ENCODE measurements around the gene SLC15A4.
"Not testable (repeated sequence)": the region's sequence is repeated elsewhere in the genome, so short reads cannot be mapped to it uniquely, and the experiment has no call there.

Gene SLC15A4

GRCh38 chr12:128823916-128824839, at the start of gene SLC15A4:
Gene SLC15A4 (minus strand): TSS chr12:128823958. CDS start chr12:128823943, 15 bp downstream.
- peak; percentile 99 for DNase-seq (ENCODE audit: low spot score)

GRCh38 chr12:128872303-128872702, 48.5 kb upstream of the SLC15A4 start:
- DNase-seq (ENCODE audit: low spot score) = no peak

DNA sequence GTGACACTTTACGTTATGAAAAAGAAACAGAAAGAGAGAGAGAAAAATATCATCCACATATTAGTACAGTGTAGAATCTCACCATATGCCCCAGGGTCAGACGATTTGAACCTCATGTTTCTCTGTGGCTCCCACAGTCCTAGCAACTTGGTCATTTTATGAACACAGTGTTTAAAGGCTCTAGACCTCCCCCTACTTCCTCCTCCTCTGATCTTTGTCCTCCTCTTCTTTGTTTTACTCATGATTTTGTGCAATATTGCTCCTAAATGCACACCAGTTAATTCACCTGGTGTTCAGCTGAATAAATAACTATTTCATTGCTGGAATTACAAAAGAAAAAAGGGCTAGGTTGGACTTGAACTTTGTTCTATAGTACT, 47.7 kb upstream of the SLC15A4 start:
- DNase-seq (ENCODE audit: low spot score) = no peak

GRCh38 chr12:128867466-128867865, 43.7 kb upstream of the SLC15A4 start:
- no peak for DNase-seq (ENCODE audit: low spot score)

GRCh38 chr12:128864516-128865186, 40.9 kb upstream of the SLC15A4 start:
- DNase-seq (ENCODE audit: low spot score) = no peak

GRCh38 chr12:128863957-128864356, 40.2 kb upstream of the SLC15A4 start:
- no peak for DNase-seq (ENCODE audit: low spot score)

- no peak for DNase-seq (ENCODE audit: low spot score)
These were observed 37.7 kb upstream of the SLC15A4 start for GRCh38 chr12:128861226-128862016.

DNA sequence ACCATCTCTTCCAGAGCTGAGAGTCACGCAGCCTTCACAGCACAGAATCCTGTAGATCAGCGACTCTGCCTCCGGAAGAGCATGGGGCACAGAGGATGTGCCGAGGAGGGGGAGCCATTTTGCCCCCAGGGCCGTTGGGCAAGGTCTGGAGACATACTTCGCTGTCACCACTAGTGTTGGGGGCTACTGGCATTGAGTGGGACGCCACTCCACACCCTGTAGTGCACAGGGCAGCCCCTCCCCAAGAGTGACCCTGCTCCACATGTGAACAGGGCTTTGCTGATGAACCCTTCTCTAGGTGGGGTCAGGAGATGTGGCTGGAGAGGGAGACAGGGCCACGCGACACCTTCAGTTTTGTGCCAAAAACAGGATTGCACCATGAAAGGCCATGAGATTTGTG, 35.6 kb upstream of the SLC15A4 start:
- no peak for DNase-seq (ENCODE audit: low spot score)

DNA sequence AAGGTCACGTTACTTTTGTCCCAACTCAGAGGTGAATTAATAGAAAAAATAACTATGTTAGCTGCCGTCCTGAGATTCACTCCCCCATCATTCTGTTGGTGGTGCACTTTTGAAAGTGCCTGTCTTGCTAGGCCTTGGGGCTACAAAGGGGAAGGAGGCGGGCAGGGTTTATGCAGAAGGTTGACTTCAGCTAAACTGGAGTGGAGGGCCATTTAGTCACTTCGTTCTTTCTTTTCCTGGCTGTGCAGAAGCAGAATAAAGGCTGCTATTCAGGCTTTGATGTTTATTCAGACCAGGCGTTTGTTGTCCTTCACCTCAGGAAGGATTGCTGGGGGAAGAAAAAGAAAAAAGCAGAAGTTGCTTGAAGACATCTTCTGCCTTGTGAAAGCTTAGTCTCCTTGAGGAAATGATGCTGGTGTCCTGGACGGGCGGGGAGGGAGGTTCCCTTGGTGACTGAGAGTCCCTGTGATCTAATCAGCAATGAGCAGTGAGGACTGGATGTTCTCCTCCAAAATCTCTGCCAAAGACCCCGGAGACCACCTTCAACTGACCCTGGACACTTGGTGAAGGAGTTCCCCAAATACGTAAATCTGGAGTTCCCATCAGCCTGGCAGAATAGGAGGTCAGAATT, 33.5 kb upstream of the SLC15A4 start:
- no peak for DNase-seq (ENCODE audit: low spot score)

GRCh38 chr12:128856791-128857078, 33.0 kb upstream of the SLC15A4 start:
- no peak for DNase-seq (ENCODE audit: low spot score)

DNA sequence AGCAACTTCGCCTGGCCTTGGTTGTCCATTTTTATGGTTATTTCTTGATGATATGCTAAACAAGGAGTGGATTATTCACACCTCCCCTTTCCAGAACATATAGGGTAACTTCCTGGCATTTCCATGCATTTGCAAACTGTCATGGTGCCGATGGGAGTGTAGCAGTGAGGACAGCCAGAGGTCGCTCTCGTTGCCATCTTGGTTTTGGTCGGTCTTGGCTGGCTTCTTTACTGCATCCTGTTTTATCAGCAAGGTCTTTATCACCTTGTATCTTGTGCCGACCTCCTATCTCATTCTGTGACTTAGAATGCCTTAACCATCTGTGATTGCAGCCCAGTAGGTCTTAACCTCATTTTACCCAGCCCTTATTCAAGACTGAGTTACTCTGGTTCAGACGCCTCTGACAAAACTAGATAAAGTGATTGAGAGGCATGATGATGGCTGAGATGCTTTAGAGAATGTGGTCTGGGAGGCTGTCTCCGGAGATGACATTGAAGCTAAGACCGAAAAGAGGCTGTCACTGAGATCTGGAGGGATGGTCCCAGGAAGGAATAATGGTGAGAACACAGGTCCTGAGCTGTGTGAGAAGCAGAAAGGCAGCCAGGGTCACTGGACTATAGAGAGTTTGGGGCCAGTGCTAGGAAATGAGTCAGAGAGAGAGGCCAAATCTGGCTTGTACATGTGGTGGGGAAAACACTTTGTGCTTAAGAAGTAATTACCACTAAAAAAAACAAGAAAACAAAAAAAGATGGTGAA, 32.5 kb upstream of the SLC15A4 start:
- no peak for DNase-seq (ENCODE audit: low spot score)

DNA sequence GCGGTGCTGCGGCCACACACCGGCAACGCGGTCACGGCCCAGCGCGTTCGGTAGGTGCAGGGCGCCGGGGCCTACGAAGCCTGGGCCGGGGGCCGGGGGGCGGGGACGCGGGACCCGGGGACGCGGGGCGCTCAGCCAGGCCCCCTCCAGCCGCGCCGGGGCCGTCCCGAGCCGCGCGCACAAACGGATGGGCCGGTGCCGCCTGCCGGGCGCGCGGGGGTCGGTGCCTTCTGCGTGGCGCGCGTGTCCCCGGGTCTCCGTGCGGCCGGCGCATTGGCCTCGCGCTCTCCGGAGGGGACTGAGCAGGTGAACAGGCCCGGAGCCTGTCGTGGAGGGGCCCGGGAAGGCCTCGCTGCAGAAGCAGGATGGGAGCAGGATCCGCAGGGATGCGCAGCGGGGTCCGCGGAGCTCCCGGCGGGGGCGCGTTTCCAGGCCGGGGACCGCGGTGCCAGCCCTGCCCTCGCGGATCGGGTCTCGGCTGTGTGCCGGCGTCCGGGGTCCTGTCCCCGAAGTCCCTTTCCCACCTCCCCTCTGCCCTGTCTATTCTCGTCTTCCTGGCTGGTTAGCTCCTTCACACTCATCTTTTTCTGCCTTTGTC, 29.9 kb upstream of the SLC15A4 start:
- DNase-seq (ENCODE audit: low spot score) = no peak

- no peak for DNase-seq (ENCODE audit: low spot score)
These were observed 29.3 kb upstream of the SLC15A4 start, which contains the start of gene GLT1D1 for GRCh38 chr12:128852885-128853599. Gene GLT1D1 (plus strand): TSS chr12:128853478. CDS start chr12:128853582, 104 bp downstream.

- no peak for DNase-seq (ENCODE audit: low spot score)
These were observed 28.4 kb upstream of the SLC15A4 start for GRCh38 chr12:128852026-128852698.

DNA sequence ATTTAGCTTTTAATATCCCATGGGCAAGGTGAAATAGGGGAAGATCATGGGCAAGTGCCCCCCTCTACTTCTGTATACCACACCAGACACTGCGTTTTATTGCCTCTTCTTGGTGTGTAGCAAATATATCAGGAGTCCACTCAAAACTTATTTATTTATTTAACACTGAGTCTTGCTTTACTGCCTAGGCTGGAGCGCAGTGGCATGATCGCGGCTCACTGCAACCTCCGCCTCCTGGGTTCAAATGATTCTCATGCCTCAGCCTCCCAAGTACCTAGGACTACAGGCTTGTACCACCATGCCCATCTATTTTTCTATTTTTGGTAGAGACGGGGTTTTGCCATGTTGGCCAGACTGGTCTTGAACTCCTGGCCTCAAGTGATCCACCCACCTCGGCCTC, 27.7 kb upstream of the SLC15A4 start:
- not testable (repeated sequence) for DNase-seq (ENCODE audit: low spot score)

GRCh38 chr12:128850400-128850799, 26.6 kb upstream of the SLC15A4 start:
- DNase-seq (ENCODE audit: low spot score) = no peak

GRCh38 chr12:128849806-128850205, 26.0 kb upstream of the SLC15A4 start:
- DNase-seq (ENCODE audit: low spot score) = not testable (repeated sequence)

- no peak for DNase-seq (ENCODE audit: low spot score)
These were observed 24.6 kb upstream of the SLC15A4 start for GRCh38 chr12:128848371-128848770.

DNA sequence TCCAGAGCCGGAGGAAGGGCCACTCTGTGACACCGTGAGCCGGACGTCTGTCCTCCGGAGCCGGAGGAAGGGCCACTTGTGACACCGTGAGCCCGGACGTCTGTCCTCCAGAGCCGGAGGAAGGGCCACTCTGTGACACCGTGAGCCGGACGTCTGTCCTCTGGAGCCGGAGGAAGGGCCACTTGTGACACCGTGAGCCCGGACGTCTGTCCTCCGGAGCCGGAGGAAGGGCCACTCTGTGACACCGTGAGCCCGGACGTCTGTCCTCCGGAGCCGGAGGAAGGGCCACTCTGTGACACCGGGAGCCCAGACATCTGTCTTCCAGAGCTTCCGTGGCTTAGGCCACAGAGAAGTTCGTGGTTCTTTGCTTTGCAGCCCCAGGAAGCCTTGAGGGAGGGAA, 22.9 kb upstream of the SLC15A4 start:
- DNase-seq (ENCODE audit: low spot score) = not testable (repeated sequence)
